ENCODE data around the gene GMDS.

The GMDS gene

GRCh38 chr6:1597924-1598323, 647.5 kb downstream of the GMDS start:
- no peaks in the 10 kb centered on the region for H3K36me3 Mint-ChIP-seq (ENCODE audit: low read depth)
- H3K4me3 Mint-ChIP-seq, result no peak overlapping the region
- H3K27ac Mint-ChIP-seq, result no peak overlapping the region
- H3K27me3 Mint-ChIP-seq (ENCODE audit: low read depth), result peaks cover 62% of the 10 kb centered on the region
- H3K4me1 Mint-ChIP-seq (ENCODE audit: low read depth), result peaks cover 3% of the 10 kb centered on the region
- H3K9me3 Mint-ChIP-seq, result no peaks in the 10 kb centered on the region

- Mint-ChIP-seq H3K27ac (no peak overlapping the region), H3K4me1 (ENCODE audit: low read depth) (peaks cover 3% of the 10 kb centered on the region), H3K27me3 (ENCODE audit: low read depth) (peaks cover 60% of the 10 kb centered on the region), H3K9me3 (no peaks in the 10 kb centered on the region), H3K36me3 (ENCODE audit: low read depth) (no peaks in the 10 kb centered on the region), H3K4me3 (no peak overlapping the region)
Measured at GRCh38 chr6:1597121-1597744, 648.2 kb downstream of the GMDS start.

- Mint-ChIP-seq H3K36me3 (ENCODE audit: low read depth) (no peaks in the 10 kb centered on the region), H3K4me1 (ENCODE audit: low read depth) (peaks cover 3% of the 10 kb centered on the region), H3K27me3 (ENCODE audit: low read depth) (peaks cover 63% of the 10 kb centered on the region), H3K4me3 (no peak overlapping the region), H3K27ac (no peak overlapping the region), H3K9me3 (no peaks in the 10 kb centered on the region)
Measured at GRCh38 chr6:1596088-1596852, 649.1 kb downstream of the GMDS start.

- peaks cover 3% of the 10 kb centered on the region for H3K4me1 Mint-ChIP-seq (ENCODE audit: low read depth)
- H3K27ac Mint-ChIP-seq, result no peak overlapping the region
- H3K36me3 Mint-ChIP-seq (ENCODE audit: low read depth), result no peaks in the 10 kb centered on the region
- no peaks in the 10 kb centered on the region for H3K9me3 Mint-ChIP-seq
- peaks cover 55% of the 10 kb centered on the region for H3K27me3 Mint-ChIP-seq (ENCODE audit: low read depth)
- H3K4me3 Mint-ChIP-seq, result no peak overlapping the region
Measured at GRCh38 chr6:1595271-1596087, 649.9 kb downstream of the GMDS start.

GRCh38 chr6:1594445-1595200, 650.8 kb downstream of the GMDS start:
- no peaks in the 10 kb centered on the region for H3K9me3 Mint-ChIP-seq
- H3K27me3 Mint-ChIP-seq (ENCODE audit: low read depth), result peaks cover 53% of the 10 kb centered on the region
- H3K36me3 Mint-ChIP-seq (ENCODE audit: low read depth), result no peaks in the 10 kb centered on the region
- peaks cover 3% of the 10 kb centered on the region for H3K4me1 Mint-ChIP-seq (ENCODE audit: low read depth)
- no peak overlapping the region for H3K4me3 Mint-ChIP-seq
- H3K27ac Mint-ChIP-seq, result no peak overlapping the region

GRCh38 chr6:1593958-1594314, 651.5 kb downstream of the GMDS start:
- H3K4me1 Mint-ChIP-seq (ENCODE audit: low read depth), result peaks cover 3% of the 10 kb centered on the region
- H3K4me3 Mint-ChIP-seq, result no peak overlapping the region
- no peak overlapping the region for H3K27ac Mint-ChIP-seq
- H3K27me3 Mint-ChIP-seq (ENCODE audit: low read depth), result peaks cover 57% of the 10 kb centered on the region
- no peaks in the 10 kb centered on the region for H3K9me3 Mint-ChIP-seq
- H3K36me3 Mint-ChIP-seq (ENCODE audit: low read depth), result no peaks in the 10 kb centered on the region

GRCh38 chr6:1593286-1593957, 652.0 kb downstream of the GMDS start:
- Mint-ChIP-seq H3K4me3 (no peak overlapping the region), H3K27me3 (ENCODE audit: low read depth) (peaks cover 59% of the 10 kb centered on the region), H3K4me1 (ENCODE audit: low read depth) (peaks cover 3% of the 10 kb centered on the region), H3K27ac (no peak overlapping the region), H3K36me3 (ENCODE audit: low read depth) (no peaks in the 10 kb centered on the region), H3K9me3 (no peaks in the 10 kb centered on the region)

GRCh38 chr6:1592852-1593251, 652.6 kb downstream of the GMDS start:
- Mint-ChIP-seq H3K27ac (no peak overlapping the region), H3K9me3 (no peaks in the 10 kb centered on the region), H3K27me3 (ENCODE audit: low read depth) (peaks cover 53% of the 10 kb centered on the region), H3K4me1 (ENCODE audit: low read depth) (peaks cover 3% of the 10 kb centered on the region), H3K36me3 (ENCODE audit: low read depth) (no peaks in the 10 kb centered on the region), H3K4me3 (no peak overlapping the region)

GRCh38 chr6:1591926-1592325, 653.5 kb downstream of the GMDS start:
- no peak overlapping the region for H3K27ac Mint-ChIP-seq
- H3K4me3 Mint-ChIP-seq, result no peak overlapping the region
- H3K27me3 Mint-ChIP-seq (ENCODE audit: low read depth), result peaks cover 48% of the 10 kb centered on the region
- H3K4me1 Mint-ChIP-seq (ENCODE audit: low read depth), result peaks cover 3% of the 10 kb centered on the region
- H3K9me3 Mint-ChIP-seq, result no peaks in the 10 kb centered on the region
- no peaks in the 10 kb centered on the region for H3K36me3 Mint-ChIP-seq (ENCODE audit: low read depth)

GRCh38 chr6:1591243-1591642, 654.2 kb downstream of the GMDS start:
- Mint-ChIP-seq H3K27me3 (ENCODE audit: low read depth) (peaks cover 42% of the 10 kb centered on the region), H3K4me3 (no peak overlapping the region), H3K9me3 (no peaks in the 10 kb centered on the region), H3K36me3 (ENCODE audit: low read depth) (no peaks in the 10 kb centered on the region), H3K4me1 (ENCODE audit: low read depth) (peaks cover 2% of the 10 kb centered on the region), H3K27ac (no peak overlapping the region)

GRCh38 chr6:1590580-1590979, 654.8 kb downstream of the GMDS start:
- Mint-ChIP-seq H3K27ac (no peak overlapping the region), H3K4me3 (no peak overlapping the region), H3K9me3 (no peaks in the 10 kb centered on the region), H3K36me3 (ENCODE audit: low read depth) (no peaks in the 10 kb centered on the region), H3K4me1 (ENCODE audit: low read depth) (no peaks in the 10 kb centered on the region), H3K27me3 (ENCODE audit: low read depth) (peaks cover 39% of the 10 kb centered on the region)

GRCh38 chr6:1589208-1589607, 656.2 kb downstream of the GMDS start:
- Mint-ChIP-seq H3K36me3 (ENCODE audit: low read depth) (no peaks in the 10 kb centered on the region), H3K4me3 (no peak overlapping the region), H3K9me3 (no peaks in the 10 kb centered on the region), H3K27me3 (ENCODE audit: low read depth) (peaks cover 39% of the 10 kb centered on the region), H3K4me1 (ENCODE audit: low read depth) (no peaks in the 10 kb centered on the region), H3K27ac (no peak overlapping the region)

GRCh38 chr6:1587977-1588376, 657.4 kb downstream of the GMDS start:
- H3K36me3 Mint-ChIP-seq (ENCODE audit: low read depth), result no peaks in the 10 kb centered on the region
- no peak overlapping the region for H3K4me3 Mint-ChIP-seq
- H3K9me3 Mint-ChIP-seq, result no peaks in the 10 kb centered on the region
- H3K27me3 Mint-ChIP-seq (ENCODE audit: low read depth), result peaks cover 40% of the 10 kb centered on the region
- H3K4me1 Mint-ChIP-seq (ENCODE audit: low read depth), result no peaks in the 10 kb centered on the region
- H3K27ac Mint-ChIP-seq, result no peak overlapping the region

GRCh38 chr6:1587546-1587945, 657.9 kb downstream of the GMDS start:
- H3K4me3 Mint-ChIP-seq, result no peak overlapping the region
- H3K36me3 Mint-ChIP-seq (ENCODE audit: low read depth), result no peaks in the 10 kb centered on the region
- peaks cover 38% of the 10 kb centered on the region for H3K27me3 Mint-ChIP-seq (ENCODE audit: low read depth)
- H3K4me1 Mint-ChIP-seq (ENCODE audit: low read depth), result no peaks in the 10 kb centered on the region
- H3K9me3 Mint-ChIP-seq, result no peaks in the 10 kb centered on the region
- no peak overlapping the region for H3K27ac Mint-ChIP-seq
